Lung (tissue), 12 donors: ENCODE results near the gene SLTM. TPM values are rescaled to one million over a fixed set of nuclear protein-coding genes. Genes with fewer than 3 reads are reported as not detected.

ENCODE experiments used
- ATAC-seq: fragments of 200-7000 bp; cut with Tn5 transposase; one replicate; pipeline ENCODE4 v1.9.1; 2020; ENCODE audit warnings: moderate number of reproducible peaks; ENCODE audit not compliant: insufficient read depth, low FRiP score
- DNase-seq, 3 donors: peaks; one replicate each; pipeline ENCODE4 v3.0.0-alpha.2; 2013 to 2017
- H3K27ac ChIP-seq, 2 donors: one replicate each; pipeline ENCODE4 v1.5.1; 2013; ENCODE audit warnings: mild to moderate bottlenecking in 2 of 2, moderate library complexity in 2 of 2, control low read depth in 1 of 2, inconsistent platforms in 1 of 2, low read depth in 1 of 2, low read length in 1 of 2
- H3K27me3 ChIP-seq, 3 donors: one replicate each; pipeline ENCODE4 v1.5.1; 2013; ENCODE audit warnings: low read length in 2 of 3; ENCODE audit not compliant: control insufficient read depth in 3 of 3, insufficient read depth in 3 of 3
- H3K36me3 ChIP-seq, 4 donors: one replicate each; pipeline ENCODE4 v1.5.1; 2013; ENCODE audit warnings: low read length in 4 of 4, mild to moderate bottlenecking in 1 of 4, moderate library complexity in 1 of 4; ENCODE audit not compliant: control insufficient read depth in 4 of 4, insufficient read depth in 4 of 4
- H3K4me1 ChIP-seq, 5 donors: one replicate each; pipeline ENCODE4 v1.5.1; 2013; ENCODE audit warnings: low read length in 5 of 5, mild to moderate bottlenecking in 2 of 5, moderate library complexity in 1 of 5; ENCODE audit not compliant: control insufficient read depth in 5 of 5, insufficient read depth in 5 of 5
- H3K4me3 ChIP-seq: one replicate; pipeline ENCODE4 v1.5.1; 2013; ENCODE audit warnings: mild to moderate bottlenecking, control low read depth, moderate library complexity
- H3K9ac ChIP-seq, 2 donors: one replicate each; pipeline ENCODE4 v1.5.1; 2013; ENCODE audit warnings: low read length in 2 of 2, control low read depth in 1 of 2; ENCODE audit not compliant: insufficient read depth in 1 of 2
- H3K9me3 ChIP-seq, 4 donors: one replicate each; pipeline ENCODE4 v1.5.1; 2013; ENCODE audit warnings: low read length in 3 of 4, mild to moderate bottlenecking in 1 of 4, moderate library complexity in 1 of 4; ENCODE audit not compliant: control insufficient read depth in 4 of 4, insufficient read depth in 3 of 4
- CTCF ChIP-seq: IDR thresholded peaks from 2 replicates; pipeline ENCODE4 v1.5.1; 2012; ENCODE audit warnings: mild to moderate bottlenecking; ENCODE audit errors: control extremely low read depth, extremely low read depth
- WGBS, 2 donors: extraction: QIAGEN DNeasy Blood & Tissue Kit; methylation state at CpG; one replicate each; pipeline ENCODE4 v1.1.7; 2013; 5-methylcytosine and 5-hydroxymethylcytosine counted together
- polyA plus RNA-seq, 2 donors: library from polyadenylated mRNA; stranded (reverse); fragments of 200-250 nt; gene quantifications; one replicate each; pipeline ENCODE4 v1.2.1, GENCODE V29; 2013
- total RNA-seq, 2 donors: library from RNA; depleted of rRNA in 1 of 2; stranded (reverse); fragments of >200 nt in 1 of 2; gene quantifications; one replicate each; pipeline ENCODE4 v1.2.1, GENCODE V29; 2014 to 2021
- donor health status: control.
- donor health status: control.
- donor health status: Bipolar disorder and iron deficiency.
- donor health status: healthy.
- donor health status: DM: yes; HTN: yes; CAD: no.

SLTM gene
- total and polyA plus RNA-seq, 4 donors = 46.0 to 164 (median 67.4) TPM

- no peak for TF ChIP-seq CTCF
- WGBS, 2 donors = 92 to 95% methylated on average over 3 of the region's 3 CpGs
- H3K27me3 ChIP-seq = no peaks in the 10 kb centered on the region
Measured at GRCh38 chr15:58880320-58880719, 53.2 kb downstream of the SLTM start.

DNA sequence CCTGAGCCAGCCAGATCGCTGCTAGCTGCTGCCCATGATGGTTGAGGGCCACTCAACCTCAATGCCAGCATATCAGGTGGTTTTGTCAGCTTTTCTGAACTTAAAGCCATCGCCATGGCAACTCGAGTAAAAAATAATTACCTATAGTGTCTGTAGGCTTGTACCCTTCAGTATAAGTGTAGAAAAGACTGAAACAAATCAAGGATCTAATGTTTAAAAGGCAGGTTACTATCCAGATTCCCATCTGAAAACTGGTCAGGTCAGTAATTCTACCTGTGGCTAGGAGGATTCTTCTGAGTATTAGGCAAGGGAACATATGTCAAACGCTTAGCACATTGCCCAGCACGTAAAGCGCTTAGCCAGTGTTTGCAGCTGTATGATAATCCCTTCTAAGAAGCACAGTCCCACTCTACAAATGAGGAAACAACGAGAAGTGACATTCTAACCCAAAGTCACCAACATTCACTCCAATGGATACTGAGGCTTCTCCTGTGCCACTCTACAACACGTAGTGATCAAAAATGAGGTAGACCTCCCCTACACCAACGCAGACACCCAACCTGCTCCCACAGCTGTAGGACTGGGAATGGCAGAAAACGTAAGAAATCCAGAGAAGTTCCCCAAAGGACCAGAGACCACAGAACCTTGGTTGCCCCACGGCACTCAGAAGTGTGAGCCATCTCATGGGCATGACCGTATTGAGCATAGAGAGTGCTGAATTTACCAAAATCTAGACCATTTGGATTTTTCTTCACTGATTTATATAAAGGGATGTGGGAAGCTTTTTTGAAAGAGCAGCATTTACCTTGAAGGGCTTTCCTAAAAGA lies 55.3 kb downstream of the SLTM start:
- H3K9ac ChIP-seq = no peak overlapping the region
- ATAC-seq = no peak
- TF ChIP-seq CTCF = no peak
- no peak overlapping the region for H3K27ac ChIP-seq
- H3K36me3 ChIP-seq = peaks cover 16 to 37% (median 34%) of the 10 kb centered on the region in 4 donors
- H3K4me3 ChIP-seq = no peak overlapping the region
- H3K27me3 ChIP-seq = no peaks in the 10 kb centered on the region
- no peak for DNase-seq
- H3K9me3 ChIP-seq = peaks cover 0 to 2% (median 0%) of the 10 kb centered on the region in 4 donors
- WGBS, 2 donors = 92 to 96% methylated on average over 12 of the region's 12 CpGs
- H3K4me1 ChIP-seq = no peaks in the 10 kb centered on the region

More at GRCh38 chr15:58880320-58880719, 53.2 kb downstream of the SLTM start:
- peaks cover 0 to 2% (median 0%) of the 10 kb centered on the region in 4 donors for H3K9me3 ChIP-seq
- H3K9ac ChIP-seq = no peak overlapping the region
- no peak overlapping the region for H3K4me3 ChIP-seq
- H3K36me3 ChIP-seq = peaks cover 26 to 47% (median 45%) of the 10 kb centered on the region in 4 donors
- ATAC-seq = no peak
- H3K27ac ChIP-seq = no peak overlapping the region
- no peaks in the 10 kb centered on the region for H3K4me1 ChIP-seq
- no peak for DNase-seq

DNA sequence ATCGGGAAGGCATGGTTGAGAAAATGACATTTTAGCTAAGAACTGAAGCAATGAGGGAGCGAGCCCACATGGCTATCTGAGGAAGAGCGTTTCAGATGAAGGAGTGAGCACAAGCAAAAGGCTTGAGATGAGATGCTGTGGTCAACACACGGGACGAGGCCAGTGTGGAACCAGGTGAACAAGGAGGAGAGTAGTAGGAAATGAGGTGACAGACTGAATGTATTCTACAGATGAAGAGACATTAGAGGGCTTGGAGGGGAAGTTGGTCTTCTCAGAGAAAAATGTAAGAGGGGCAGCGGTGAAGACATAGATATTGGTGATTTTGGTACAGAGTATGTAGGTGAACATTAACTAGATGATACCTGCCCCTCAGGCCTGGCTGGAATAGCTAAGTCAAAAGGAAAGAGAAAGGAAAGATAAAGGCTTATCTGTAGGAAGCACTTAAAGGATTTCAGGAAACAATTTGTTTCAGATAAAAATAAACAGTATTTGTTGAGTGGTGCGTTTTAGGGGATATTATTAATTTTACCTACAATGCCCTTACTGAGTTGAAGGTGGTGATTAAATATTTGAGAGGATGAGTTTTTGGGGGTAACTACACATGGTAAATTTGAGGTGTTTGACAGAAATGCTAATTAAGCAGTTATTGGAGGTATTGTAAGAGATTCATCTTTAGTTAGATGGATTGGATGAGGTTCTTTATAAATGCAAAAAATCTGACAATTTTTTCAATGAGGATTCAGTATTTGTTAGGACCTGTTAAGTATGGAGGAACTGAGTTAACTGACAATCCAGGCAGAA lies 57.0 kb downstream of the SLTM start:
- 81 to 83% methylated on average over 7 of the region's 7 CpGs for WGBS, 2 donors
- Histone ChIP-seq H3K4me1 (no peaks in the 10 kb centered on the region), H3K9ac (no peak overlapping the region), H3K36me3 (peaks cover 12 to 26% (median 23%) of the 10 kb centered on the region in 4 donors), H3K4me3 (no peak overlapping the region), H3K9me3 (peaks cover 0 to 2% (median 0%) of the 10 kb centered on the region in 4 donors), H3K27me3 (no peaks in the 10 kb centered on the region), H3K27ac (no peak overlapping the region)
- ATAC-seq (no peak), DNase-seq (no peak)
- TF ChIP-seq CTCF = no peak
